Measurements from ENCODE around the gene CRYL1.

GRCh38 chr13:20438801-20439200 lies 86.9 kb downstream of the CRYL1 start:
- no peak for TF ChIP-seq MAX (IDR thresholded peaks at IDR 0.05)
- no peak for TF ChIP-seq NR3C1 (IDR thresholded peaks at IDR 0.05)
- no peak for TF ChIP-seq POLR2A (IDR thresholded peaks at IDR 0.05; ENCODE audit: low read length)
- TF ChIP-seq ZNF302 (CRISPR knock-in tag; IDR thresholded peaks at IDR 0.05), result no peak
